ENCODE measurements around the gene GMCL2. TPM values are rescaled to one million over a fixed set of nuclear protein-coding genes. Genes with fewer than 3 reads are reported as not detected.

Gene GMCL2
- total and polyA plus RNA-seq, 9 of the 15 experiments (the other 6 are each of a cell fraction or from before 2014, with no cell fraction given): 0.04 TPM; not detected in 8

DNA sequence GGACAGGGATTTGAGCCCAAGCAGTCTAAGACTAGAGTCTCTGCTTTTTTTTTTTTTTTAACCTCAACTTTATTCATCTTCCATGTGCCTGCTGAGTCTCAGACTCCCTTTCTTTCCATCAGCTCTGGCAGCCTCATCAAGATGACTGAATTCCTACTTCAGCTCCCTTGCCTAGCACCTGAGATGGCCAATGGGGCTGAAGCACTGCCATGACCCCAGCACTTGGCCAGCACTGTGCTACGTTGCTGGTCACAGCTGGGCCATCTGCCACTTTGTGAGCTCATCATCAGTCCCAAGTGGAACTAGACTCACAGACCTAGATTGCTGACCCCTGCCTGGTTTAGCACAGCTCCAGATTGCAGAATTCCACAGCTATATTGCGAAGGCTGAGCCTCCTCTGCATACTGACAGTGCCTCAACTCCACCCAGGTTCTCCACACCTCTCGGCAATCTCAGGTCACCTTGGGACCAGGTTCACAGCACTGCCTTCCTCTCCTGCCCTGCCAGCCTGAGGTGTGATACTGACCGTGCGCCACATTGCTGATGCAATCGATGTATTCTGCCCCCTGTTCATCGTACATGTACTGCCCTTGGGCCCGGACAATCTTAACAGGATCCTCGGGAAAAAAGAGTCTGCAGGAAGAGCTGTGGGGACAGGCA lies 43.8 kb upstream of the GMCL2 start (continued):
- TF ChIP-seq, protein P1, sequence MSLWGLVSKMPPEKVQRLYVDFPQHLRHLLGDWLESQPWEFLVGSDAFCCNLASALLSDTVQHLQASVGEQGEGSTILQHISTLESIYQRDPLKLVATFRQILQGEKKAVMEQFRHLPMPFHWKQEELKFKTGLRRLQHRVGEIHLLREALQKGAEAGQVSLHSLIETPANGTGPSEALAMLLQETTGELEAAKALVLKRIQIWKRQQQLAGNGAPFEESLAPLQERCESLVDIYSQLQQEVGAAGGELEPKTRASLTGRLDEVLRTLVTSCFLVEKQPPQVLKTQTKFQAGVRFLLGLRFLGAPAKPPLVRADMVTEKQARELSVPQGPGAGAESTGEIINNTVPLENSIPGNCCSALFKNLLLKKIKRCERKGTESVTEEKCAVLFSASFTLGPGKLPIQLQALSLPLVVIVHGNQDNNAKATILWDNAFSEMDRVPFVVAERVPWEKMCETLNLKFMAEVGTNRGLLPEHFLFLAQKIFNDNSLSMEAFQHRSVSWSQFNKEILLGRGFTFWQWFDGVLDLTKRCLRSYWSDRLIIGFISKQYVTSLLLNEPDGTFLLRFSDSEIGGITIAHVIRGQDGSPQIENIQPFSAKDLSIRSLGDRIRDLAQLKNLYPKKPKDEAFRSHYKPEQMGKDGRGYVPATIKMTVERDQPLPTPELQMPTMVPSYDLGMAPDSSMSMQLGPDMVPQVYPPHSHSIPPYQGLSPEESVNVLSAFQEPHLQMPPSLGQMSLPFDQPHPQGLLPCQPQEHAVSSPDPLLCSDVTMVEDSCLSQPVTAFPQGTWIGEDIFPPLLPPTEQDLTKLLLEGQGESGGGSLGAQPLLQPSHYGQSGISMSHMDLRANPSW (CRISPR knock-in tag; IDR thresholded peaks at IDR 0.05): no peak
- no peak for TF ChIP-seq TAF9B (IDR thresholded peaks at IDR 0.05; ENCODE audit: partially characterized antibody)
- peak; percentile 36; the same call in 1 of the 2 replicates for TF ChIP-seq EP400 (IDR thresholded peaks at IDR 0.05)
- TF ChIP-seq, protein P2, sequence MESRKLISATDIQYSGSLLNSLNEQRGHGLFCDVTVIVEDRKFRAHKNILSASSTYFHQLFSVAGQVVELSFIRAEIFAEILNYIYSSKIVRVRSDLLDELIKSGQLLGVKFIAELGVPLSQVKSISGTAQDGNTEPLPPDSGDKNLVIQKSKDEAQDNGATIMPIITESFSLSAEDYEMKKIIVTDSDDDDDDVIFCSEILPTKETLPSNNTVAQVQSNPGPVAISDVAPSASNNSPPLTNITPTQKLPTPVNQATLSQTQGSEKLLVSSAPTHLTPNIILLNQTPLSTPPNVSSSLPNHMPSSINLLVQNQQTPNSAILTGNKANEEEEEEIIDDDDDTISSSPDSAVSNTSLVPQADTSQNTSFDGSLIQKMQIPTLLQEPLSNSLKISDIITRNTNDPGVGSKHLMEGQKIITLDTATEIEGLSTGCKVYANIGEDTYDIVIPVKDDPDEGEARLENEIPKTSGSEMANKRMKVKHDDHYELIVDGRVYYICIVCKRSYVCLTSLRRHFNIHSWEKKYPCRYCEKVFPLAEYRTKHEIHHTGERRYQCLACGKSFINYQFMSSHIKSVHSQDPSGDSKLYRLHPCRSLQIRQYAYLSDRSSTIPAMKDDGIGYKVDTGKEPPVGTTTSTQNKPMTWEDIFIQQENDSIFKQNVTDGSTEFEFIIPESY (CRISPR knock-in tag; IDR thresholded peaks at IDR 0.05): no peak
- TF ChIP-seq ELF2 (CRISPR knock-in tag; IDR thresholded peaks at IDR 0.05): no peak
- TF ChIP-seq RBM34 (IDR thresholded peaks at IDR 0.05; ENCODE audit: borderline replicate concordance, insufficient read depth, low read length): no peak
- TF ChIP-seq TGIF2 (CRISPR knock-in tag; IDR thresholded peaks at IDR 0.05): no peak
- TF ChIP-seq MTA1 (IDR thresholded peaks at IDR 0.05; ENCODE audit: borderline replicate concordance): no peak
- TF ChIP-seq, protein P3, sequence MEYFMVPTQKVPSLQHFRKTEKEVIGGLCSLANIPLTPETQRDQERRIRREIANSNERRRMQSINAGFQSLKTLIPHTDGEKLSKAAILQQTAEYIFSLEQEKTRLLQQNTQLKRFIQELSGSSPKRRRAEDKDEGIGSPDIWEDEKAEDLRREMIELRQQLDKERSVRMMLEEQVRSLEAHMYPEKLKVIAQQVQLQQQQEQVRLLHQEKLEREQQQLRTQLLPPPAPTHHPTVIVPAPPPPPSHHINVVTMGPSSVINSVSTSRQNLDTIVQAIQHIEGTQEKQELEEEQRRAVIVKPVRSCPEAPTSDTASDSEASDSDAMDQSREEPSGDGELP (CRISPR knock-in tag; IDR thresholded peaks at IDR 0.05; ENCODE audit: borderline replicate concordance): peak; percentile 54; the same call in 1 of the 2 replicates
- TF ChIP-seq SMAD4 (CRISPR knock-in tag; conservative IDR thresholded peaks at IDR 0.05): 0 out of 2 replicates have a peak, but pooled peaks have one; percentile 18
- no peak for TF ChIP-seq NCOR1 (IDR thresholded peaks at IDR 0.05)
- TF ChIP-seq, protein P4, sequence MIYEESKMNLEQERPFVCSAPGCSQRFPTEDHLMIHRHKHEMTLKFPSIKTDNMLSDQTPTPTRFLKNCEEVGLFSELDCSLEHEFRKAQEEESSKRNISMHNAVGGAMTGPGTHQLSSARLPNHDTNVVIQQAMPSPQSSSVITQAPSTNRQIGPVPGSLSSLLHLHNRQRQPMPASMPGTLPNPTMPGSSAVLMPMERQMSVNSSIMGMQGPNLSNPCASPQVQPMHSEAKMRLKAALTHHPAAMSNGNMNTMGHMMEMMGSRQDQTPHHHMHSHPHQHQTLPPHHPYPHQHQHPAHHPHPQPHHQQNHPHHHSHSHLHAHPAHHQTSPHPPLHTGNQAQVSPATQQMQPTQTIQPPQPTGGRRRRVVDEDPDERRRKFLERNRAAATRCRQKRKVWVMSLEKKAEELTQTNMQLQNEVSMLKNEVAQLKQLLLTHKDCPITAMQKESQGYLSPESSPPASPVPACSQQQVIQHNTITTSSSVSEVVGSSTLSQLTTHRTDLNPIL (CRISPR knock-in tag; IDR thresholded peaks at IDR 0.05): no peak
- TF ChIP-seq, protein P5, sequence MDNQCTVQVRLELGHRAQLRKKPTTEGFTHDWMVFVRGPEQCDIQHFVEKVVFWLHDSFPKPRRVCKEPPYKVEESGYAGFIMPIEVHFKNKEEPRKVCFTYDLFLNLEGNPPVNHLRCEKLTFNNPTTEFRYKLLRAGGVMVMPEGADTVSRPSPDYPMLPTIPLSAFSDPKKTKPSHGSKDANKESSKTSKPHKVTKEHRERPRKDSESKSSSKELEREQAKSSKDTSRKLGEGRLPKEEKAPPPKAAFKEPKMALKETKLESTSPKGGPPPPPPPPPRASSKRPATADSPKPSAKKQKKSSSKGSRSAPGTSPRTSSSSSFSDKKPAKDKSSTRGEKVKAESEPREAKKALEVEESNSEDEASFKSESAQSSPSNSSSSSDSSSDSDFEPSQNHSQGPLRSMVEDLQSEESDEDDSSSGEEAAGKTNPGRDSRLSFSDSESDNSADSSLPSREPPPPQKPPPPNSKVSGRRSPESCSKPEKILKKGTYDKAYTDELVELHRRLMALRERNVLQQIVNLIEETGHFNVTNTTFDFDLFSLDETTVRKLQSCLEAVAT (IDR thresholded peaks at IDR 0.05): no peak
- no peak for TF ChIP-seq MBD2 (IDR thresholded peaks at IDR 0.05; ENCODE audit: borderline replicate concordance, low read depth)
- TF ChIP-seq, protein P6, sequence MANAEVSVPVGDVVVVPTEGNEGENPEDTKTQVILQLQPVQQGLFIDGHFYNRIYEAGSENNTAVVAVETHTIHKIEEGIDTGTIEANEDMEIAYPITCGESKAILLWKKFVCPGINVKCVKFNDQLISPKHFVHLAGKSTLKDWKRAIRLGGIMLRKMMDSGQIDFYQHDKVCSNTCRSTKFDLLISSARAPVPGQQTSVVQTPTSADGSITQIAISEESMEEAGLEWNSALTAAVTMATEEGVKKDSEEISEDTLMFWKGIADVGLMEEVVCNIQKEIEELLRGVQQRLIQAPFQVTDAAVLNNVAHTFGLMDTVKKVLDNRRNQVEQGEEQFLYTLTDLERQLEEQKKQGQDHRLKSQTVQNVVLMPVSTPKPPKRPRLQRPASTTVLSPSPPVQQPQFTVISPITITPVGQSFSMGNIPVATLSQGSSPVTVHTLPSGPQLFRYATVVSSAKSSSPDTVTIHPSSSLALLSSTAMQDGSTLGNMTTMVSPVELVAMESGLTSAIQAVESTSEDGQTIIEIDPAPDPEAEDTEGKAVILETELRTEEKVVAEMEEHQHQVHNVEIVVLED (CRISPR knock-in tag; IDR thresholded peaks at IDR 0.05): no peak
- TF ChIP-seq PHF8 (IDR thresholded peaks at IDR 0.05; ENCODE audit: borderline replicate concordance, low read length): no peak
- no peak for TF ChIP-seq NELFE (IDR thresholded peaks at IDR 0.05; ENCODE audit: insufficient read depth, insufficient read length)
- no peak for TF ChIP-seq ZNF217 (CRISPR knock-in tag; IDR thresholded peaks at IDR 0.05)

Measured in K562 (cell line).